HT-29 (cell line): ENCODE data around the gene RRP7A. TPM values are rescaled to one million over a fixed set of nuclear protein-coding genes. Genes with fewer than 3 reads are reported as not detected.
"Not testable (repeated sequence)": the region's sequence is repeated elsewhere in the genome, so short reads cannot be mapped to it uniquely, and the experiment has no call there.

ENCODE experiments used
- DNase-seq: peaks from one replicate; pipeline ENCODE4 v3.0.0-alpha.2; 2015; ENCODE audit warnings: low spot score
- total RNA-seq: library from RNA; depleted of rRNA; stranded (reverse); fragments of >200 nt; shearing (Covaris generic); gene quantifications from 2 replicates; pipeline ENCODE4 v1.2.3, GENCODE V29; 2014

RRP7A gene
- total RNA-seq, 1 experiment from 2014 or later = 40.2 TPM

DNA sequence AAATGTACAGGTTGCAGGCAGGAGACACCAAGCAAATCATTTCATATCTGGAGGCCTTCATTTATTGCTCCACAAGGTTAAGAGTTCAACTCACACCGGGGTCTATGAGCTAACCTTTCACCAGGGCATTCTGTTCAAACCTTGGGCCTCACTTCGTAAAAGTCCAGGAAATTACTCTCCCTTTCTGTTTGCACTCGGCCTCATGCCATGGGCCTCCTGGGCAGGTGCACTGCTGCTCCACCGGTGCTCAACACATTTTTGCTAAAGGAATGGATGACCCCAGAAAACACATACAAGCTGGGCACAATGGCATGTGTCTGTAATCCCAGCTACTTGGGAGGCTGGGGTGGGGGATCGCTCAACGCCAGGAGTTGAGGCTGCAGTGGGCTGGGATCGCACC lies 16.6 kb upstream of the RRP7A start:
- DNase-seq = no peak

DNA sequence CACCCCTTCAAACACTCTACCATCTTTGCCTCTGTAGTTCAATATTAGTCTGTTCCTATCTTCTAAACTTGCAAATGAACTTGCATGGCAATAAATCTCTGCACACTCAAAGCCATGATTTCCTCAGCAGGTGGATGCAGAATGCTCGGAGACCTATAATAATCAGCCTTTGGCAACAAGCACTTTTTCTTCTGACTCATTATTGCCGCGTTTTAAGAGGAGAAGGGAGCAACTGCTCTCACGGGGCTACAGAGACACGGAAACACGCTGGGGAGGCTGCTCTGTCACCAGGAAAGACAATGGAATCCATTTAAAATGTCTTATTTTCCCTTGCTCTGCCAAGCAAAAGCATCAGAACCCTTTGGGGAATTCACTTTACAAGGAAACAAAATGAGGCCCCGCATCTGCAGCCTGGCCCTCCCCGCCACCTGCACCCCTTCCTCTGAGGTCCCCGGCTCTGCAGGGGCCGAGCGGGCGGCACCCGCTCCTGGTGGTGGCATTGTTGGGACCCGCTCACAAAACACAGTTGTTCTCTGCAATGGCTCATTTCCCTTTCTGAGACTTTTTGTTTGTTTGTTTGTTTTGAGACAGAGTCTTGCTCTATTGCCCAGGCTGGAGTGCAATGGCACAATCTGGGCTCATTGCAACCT lies 15.6 kb upstream of the RRP7A start:
- not testable (repeated sequence) for DNase-seq

DNA sequence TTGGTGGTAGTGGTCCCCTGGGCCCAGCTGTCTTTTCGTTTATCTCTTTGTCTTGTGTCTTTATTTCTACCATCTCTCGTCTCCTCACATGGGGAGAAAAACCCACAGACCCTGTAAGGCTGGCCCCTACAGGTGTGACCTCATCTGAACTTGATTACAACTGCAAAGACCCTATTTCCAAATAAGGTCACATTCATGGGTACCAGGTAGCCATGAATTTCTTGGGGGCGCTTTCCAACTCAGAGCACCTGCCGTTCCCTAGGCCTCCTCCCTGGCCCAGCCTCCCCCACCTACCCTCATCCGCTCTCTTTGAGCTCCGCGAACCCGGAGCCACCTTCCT lies 14.0 kb upstream of the RRP7A start:
- DNase-seq = no peak

DNA sequence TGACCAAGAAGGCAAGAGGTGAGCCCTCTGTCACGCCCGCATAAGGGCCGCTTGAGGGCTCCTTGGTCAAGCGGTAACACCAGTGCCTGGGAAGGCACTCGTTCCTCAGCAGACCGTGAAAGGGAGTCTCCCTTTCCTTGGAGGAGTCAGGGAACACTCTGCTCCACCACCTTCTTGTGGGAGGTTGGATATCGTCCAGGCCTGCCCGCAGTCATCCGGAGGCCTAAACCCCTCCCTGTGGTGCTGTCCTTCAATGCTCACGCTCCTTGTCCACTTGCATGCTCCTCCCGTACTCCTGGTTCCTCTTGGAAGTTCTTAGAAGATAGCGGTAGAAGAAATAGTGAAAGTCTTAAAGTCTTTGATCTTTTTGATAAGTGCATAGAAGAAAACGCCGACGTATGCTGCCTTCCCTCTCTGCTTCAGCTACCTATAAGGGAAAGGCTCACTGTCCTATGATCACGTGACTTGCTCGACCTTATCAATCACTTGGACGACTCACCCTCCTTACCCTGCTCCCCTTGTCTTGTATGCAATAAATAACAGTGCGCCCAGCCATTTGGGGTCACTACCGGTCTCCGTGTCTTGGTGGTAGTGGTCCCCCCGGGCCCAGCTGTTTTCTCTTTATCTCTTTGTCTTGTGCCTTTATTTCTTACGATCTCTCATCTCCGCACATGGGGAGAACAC lies 11.9 kb upstream of the RRP7A start:
- DNase-seq = not testable (repeated sequence)

DNA sequence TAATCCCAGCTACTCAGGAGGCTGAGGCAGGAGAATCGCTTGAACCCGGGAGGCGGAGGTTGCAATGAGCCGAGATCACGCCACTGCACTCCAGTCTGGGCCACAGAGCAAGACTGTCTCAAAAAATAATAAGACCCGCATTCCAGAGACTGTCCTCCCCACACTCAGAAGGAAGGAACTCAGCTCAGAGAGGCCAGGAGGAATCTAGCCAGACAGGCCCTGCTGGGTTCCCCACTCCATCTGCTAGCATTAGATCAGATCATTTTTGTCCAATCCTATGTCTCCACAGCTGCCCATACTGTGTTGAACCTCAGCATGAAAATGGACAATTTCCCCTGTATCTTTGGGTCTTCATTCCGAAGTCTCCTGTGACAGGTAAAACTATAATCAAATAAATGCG lies 9.8 kb upstream of the RRP7A start:
- not testable (repeated sequence) for DNase-seq

DNA sequence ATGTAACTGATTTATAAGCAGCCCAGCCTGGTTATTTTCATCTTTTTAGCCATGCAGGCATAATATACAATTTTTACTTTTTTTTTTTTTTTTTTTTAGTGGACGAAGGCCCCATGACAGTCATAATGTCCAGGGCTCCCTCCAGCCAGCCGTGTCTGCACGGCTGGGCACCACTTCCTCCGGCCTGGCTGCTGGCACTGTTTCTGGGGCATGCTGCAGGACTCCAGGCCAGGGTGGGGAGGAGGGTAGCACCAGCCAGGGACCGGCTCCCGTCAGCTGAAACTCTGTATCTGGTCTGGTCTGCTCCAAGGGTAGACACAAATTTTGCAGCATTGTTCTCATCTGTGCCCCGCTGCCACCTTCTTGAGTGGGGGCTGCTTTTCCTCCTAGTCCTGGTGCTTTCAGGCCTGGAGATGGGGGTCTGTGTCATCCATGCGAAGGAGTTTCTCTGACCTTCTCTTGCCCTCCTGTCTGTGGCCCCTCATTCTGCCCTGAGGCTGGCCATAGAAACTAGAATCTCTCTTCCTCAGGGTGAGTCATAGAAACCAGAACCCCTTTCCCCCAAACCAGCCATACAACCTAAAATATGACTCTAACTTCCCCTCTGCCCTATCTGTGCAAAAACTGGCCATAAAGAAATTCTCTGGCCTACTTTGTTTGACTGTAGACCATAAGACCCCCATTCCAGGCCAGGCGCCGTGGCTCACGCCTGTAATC lies 9.2 kb upstream of the RRP7A start:
- DNase-seq = no peak

DNA sequence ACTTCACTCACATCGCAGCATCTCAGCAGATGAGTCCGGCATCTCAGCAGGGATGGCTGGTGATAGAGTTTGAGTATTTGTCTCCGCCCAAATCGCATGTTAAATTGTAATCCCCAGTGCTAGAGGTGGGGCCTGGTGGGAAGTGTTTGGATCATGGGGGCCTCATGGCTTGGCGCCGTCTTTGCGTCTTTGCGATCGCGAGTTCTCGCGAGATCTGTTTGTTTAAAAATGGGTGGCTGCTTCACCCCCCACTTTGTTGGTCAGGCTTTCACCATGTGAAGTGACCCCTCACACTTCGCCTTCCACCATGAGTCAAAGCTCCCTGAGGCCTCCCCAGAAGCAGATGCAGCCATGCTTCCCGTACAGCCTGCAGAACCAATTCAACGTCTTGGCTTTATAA lies 3.0 kb upstream of the RRP7A start:
- DNase-seq = no peak

DNA sequence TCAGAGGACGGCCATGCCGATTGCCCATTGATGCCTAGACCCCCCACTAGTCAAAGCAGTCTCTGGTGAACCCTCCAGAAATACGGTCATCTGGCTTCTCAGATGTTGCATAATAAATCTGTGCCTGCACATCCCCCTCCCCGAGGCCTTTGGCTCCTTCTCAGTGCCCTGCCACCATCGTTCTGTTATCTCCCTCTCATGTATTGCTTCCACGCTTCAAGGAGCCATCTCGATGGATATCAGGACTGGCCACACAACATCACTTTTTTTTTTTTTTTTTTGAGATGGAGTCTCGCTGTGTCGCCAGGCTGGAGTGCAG lies 1.6 kb upstream of the RRP7A start:
- no peak for DNase-seq

DNA sequence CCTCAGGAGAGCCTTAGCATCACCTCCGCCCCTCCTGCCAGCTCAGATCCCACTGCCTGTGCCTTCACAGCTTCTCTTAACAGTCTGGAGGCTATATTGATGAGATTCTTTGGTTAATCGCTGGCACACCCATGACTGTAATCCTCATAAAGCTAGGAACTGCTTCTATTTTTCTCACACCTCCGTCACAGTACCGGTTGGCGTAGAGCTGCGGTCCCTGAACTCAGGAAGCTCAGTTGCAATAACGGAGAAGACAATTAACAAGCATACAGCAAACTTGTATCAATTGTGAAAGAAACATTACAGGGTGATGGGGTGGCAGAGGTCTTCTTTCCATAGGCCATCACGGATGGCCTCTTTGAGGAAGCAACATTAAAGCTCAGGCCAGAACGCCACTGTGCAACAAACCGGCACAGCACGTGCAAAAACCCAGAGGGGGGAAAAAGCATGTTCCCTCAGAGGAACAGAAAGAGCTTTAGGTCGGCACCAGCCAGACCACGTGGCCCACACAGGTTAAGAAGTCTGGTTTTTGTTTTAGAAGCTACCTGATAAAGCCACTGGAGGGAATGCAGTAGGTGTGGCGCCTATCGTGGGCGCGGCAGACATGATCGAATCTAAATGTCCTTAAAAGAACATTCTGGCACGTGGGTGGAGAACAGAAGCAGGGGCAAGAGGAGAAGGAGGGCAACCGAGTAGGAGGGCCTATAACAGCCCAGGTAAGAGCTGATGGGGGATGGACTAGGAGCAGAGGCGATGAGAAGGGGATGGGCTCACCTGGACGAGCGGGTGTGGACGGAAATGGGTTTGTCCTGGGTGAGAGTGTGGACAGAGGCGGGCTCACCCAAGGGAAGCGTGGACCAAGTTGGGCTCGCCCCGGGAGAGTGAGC lies 715 bp downstream of the RRP7A start:
- DNase-seq = not testable (repeated sequence)

DNA sequence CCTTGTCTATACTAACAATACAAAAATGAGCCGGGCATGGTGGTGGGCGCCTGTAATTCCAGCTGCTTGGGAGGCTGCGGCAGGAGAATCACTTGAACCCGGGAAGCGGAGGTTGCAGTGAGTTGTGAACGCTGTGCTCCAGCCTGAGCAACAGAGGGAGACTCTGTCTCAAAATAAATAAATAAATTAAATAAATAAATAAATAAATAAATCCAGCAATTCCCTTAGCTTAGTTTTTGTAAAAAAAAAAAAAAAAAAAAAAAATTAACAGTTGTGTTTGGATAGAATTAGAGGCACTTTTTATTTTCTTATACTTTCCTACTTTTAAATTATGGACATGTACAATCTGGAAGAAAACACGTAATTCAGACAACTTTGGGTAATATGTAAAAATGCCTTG lies 2.5 kb downstream of the RRP7A start:
- DNase-seq = not testable (repeated sequence)

DNA sequence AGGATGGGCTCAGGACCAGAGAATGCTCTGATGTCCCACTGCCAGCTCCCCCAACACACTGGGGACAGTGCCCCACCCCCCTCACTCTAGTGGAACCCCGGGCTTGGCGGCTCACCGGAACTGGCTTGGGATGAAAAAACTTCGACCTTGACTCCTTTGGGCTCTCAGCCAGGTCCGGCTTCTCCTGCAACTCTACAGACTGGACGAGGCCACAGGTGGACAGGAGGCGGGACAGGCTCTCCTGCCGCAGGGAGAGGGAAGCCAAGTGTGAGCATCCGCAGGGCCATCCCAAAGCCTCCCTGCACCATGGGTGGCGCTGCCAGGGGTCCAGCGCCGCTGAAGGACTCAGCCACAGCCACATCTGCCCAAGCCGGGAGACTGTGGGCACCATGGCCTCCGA lies 3.7 kb downstream of the RRP7A start:
- no peak for DNase-seq

DNA sequence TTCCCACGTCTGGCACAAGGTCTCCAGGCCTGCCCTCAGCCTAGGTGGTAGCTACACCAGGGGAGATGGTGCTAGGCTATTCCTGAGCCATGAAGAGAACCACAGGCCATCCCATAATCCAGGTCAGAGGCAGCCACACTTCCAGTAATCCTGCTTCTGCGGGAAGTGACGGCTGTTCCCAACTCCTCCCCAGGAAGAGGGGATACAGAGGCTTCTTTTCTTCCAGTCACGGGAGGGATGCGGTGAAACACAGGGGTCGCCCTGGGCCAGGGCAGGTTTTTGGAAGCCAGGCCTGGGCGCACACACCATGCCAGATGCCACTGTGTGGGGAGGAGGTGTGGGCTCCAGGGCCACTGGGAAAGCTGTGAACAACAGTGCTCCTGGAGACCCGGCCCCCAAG lies 4.3 kb downstream of the RRP7A start:
- not testable (repeated sequence) for DNase-seq

DNA sequence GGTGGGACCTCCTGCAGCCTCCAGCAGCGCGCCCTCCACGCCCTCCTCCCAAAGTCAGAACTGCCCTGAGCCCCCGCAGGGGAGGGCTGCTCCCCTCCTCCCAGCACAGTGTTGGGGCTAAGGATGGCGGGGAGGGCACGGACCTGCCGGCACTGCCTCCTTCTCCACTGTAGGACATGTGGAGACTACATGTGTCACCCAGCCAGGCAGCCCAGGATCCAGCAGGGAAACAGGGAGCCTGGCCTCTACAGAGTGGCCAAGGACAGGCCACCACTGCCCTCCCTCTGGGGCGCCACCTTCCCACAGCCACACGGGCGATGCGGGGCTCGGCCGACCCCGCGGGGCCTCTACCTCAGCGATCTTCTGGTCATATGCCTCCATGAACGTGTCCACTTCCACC lies 5.3 kb downstream of the RRP7A start:
- not testable (repeated sequence) for DNase-seq

DNA sequence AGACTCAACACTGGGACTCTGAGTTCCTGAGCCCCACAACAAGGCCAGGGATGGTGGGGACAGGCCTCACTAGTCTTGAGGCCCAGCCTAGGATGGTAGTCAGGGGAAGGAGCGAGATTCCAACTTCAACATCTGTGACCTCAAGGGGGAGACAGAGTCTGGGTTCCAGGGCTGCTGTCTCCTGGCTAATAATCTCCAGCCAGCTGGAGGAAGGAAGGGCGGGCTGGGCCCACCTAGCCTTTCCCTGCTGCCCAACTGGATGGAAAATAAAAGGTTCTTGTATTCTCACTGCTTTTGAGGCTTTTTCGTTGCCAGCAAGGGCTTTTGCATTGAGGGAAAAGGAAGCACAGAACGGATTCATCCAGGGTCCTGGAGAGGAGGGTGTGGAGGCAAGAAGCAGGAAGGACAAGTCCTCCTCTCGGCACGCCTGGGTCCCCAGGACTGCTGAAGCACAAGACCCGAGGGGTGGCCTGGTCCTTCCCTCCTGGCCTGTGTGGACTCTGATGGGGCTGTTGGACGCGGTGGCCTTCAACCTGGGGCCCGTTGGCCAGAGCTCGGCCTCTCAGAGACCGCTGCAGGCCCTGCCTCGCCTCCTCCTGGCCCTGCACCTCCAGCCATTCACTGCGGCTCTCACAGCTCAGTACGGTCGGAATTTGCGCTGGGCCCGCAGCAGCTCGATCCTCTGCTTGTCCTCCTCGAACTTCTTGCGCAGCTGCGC lies 7.2 kb downstream of the RRP7A start:
- DNase-seq = not testable (repeated sequence)

DNA sequence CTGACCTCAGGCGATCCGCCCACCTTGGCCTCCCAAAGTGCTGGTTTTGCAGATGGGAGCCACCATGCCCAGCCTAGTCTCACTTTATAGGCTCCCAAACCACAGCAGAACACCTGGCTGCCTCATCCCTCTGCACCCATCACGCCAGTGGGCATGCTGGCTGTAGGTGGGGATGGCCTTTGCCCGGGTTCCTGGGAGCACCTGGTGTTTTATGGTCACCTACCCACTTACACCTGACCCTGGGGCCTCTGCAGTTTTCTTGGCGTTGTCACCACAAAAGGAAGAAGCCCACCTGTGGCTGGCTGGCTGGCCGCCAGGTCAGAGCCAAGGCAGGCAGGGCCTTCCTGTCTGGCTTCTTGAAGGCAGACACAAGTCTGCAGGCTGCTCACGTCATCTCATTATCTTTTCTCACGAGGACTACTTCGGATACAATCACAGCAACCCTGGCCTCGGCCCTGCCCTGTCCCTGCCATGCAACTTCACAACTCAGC lies 8.2 kb downstream of the RRP7A start:
- no peak for DNase-seq

DNA sequence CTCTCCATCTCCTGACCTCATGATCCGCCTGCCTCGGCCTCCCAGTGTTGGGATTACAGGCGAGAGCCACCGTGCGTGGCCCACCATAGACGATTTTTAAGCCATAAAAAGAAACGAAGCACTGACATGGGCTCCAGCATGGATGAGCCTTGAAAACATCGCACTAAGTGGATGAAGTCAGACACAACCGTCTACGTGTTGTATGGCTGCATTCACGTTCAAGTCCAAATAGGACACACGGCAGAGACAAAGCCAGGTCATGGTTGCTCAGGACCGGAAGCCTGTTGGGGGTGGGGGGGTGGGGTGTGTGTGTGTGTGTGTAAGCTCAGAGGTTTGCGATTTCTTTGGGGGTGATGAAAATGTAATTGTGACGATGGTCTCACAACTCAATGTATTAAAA lies 10.0 kb downstream of the RRP7A start:
- no peak for DNase-seq

DNA sequence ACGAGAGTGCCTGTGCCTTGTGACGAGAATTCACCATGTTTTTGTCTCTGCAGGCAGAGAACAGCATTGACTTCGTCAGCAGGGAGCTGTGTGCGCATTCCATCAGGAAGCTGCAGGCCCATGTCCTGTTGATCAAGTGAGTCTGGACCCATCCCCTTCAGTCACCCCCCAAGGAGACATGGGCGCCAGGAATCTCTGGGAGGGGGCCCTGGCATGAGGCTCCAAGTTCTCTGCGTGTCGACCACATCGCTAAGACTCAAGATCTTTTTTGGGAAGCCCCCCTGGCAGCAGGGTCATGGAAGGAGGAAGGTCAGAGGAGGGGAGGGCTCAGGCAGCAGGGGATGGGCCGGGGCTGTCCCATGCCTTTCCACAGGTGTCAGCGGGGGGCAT lies 10.6 kb downstream of the RRP7A start:
- not testable (repeated sequence) for DNase-seq

DNA sequence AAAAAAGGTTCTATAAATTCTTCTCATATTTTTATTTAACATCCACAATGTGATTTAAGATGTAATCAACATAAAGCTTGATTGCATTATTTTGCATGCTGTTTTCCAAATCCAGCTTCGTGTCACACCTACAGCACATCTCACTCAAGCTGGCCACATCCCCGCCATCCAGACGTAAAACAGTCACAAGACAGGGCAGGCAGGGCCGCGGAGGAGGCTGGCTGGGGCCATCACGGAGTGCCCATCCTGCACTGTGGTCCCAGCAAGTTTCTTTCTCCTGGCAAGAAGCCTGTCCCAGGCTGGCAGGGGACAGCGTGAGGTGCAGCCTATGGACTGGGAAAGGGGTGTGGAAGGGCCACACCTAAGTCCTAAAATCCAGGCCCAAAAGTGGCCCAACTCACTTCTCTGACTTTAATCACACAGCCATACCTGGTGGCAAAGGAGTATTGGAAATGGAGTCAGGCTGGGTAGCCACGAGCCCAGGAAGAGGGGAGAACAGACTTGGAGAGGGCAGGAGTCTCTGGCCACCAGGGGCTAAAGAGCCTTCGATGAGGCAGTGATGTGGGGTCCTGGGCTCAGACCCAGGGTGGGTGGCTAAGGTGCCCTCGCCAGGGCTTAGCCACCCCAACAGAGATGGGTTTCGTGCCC lies 11.1 kb downstream of the RRP7A start:
- not testable (repeated sequence) for DNase-seq

DNA sequence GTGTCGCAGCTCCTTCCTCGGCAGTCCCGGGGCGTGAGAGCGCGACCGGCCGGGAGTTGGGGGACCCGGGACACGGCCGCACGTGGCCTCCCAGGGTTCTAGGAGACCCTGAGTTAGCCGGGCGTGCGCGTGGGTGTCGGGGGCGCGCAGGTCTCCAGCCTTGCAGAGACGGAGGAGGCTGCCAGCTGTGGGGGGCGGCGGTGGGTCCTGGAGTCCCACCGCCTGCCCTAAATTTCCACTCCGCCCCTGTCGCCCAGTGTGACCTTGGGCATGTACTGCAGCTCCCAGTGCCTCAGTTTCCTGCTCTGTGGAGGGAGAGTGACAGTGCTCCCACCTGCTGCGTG lies 18.8 kb downstream of the RRP7A start:
- DNase-seq = no peak

DNA sequence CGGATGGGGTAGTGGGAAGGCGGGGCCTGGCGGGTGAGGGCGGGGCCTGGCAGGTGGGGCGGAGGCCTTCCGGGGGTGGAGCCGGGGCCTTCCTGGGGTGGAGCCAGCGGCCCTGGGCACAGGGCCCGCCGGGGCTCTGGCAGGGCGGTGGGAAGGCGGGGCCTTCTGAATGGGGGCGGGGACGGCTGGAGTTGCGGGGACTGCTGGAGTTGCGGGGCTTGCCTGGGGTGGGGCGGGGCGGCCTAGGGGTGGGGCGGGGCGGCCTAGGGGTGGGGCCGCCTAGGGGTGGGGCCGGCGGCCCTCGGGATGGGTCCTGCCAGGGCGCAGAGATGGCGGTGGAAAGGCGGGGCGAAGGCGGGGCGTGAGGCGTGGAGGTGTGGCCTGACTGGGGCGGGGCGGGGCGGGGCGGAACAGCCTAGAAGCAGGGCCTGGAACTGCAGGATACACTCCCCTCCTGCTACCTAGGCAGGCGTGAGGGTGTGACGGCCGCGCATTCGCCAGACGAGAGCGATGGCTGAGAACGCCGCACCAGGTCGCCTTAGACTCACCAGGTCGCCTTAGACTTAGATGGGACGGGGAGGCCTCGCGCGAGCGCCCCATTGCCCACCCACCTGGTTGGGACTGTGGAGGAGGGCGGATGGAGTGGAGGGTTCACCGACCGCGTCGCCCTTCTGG lies 19.3 kb downstream of the RRP7A start:
- DNase-seq = peak; percentile 45
